ENCODE data around the gene MAP1A. TPM values are rescaled to one million over a fixed set of nuclear protein-coding genes. Genes with fewer than 3 reads are reported as not detected.

MAP1A gene
- total RNA-seq, 1 experiment from 2014 or later = 2.5 TPM

DNA sequence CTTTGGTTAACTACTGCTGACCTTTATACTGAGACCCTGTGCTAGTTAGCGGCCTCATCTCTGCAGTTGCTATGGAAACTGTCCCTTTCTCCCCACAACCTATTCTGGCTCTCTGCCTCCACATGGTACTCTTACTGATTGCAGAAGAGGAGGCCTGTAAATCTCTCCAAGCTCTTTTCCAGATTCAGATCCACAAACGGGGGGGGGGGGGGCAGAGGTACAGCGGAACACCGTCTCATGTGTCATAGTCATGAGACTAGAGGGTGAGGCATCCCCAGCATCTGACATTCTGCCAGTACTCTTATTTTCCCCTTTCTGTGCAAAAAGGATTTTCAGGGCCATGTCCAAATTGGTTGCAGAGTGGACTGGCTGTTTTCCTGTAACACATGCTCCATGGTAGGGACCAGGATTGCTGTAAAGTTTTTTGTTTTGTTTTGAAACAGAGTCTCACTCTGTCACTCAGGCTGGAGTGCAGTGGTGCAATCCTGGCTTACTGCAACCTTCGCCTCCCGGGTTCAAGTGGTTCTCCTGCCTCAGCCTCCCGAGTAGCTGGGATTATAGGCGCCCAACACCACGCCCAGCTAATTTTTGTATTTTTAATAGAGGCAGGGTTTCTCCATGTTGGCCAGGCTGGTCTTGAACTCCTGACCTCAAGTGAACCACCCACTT is 8.3 kb upstream of the MAP1A start:
- Histone ChIP-seq H2BK15ac (ENCODE audit: low read depth, low read length) (no peak overlapping the region), H3K79me1 (ENCODE audit: insufficient read depth, low read depth, low read length, poor library complexity, severe bottlenecking) (no peaks in the 10 kb centered on the region), H3K4ac (ENCODE audit: low read depth, low read length) (no peak overlapping the region), H3K18ac (ENCODE audit: insufficient read length, low read depth, low read length) (no peak overlapping the region), H3K79me2 (ENCODE audit: insufficient read depth, low read length) (no peaks in the 10 kb centered on the region), H3K9me3 (ENCODE audit: control insufficient read depth, low read depth, low read length) (no peaks in the 10 kb centered on the region), H3K4me2 (ENCODE audit: insufficient read depth, insufficient read length, low read length) (peak overlapping the region; percentile 50), H3K56ac (ENCODE audit: insufficient read length, low read depth, low read length) (no peak overlapping the region), H4K91ac (ENCODE audit: insufficient read length, low read depth, low read length) (no peak overlapping the region), H2BK5ac (ENCODE audit: insufficient read length, low read length) (no peak overlapping the region), H3K27me3 (ENCODE audit: insufficient read depth, low read length) (peaks cover 12% of the 10 kb centered on the region; the same call in 1 of the 2 replicates), H3K23ac (ENCODE audit: insufficient read length, low read depth, low read length) (no peak overlapping the region), H3K9ac (ENCODE audit: extremely low read depth, insufficient read length, low read length) (no peak overlapping the region), H3K27ac (ENCODE audit: insufficient read length, low read depth, low read length) (no peak overlapping the region), H4K20me1 (ENCODE audit: control insufficient read depth, insufficient read depth, insufficient read length) (no peaks in the 10 kb centered on the region), H3K14ac (ENCODE audit: insufficient read depth, low read length) (no peak overlapping the region), H3T11ph (ENCODE audit: low read length) (no peak overlapping the region), H4K5ac (ENCODE audit: insufficient read length, low read depth, low read length) (no peak overlapping the region), H2AK5ac (ENCODE audit: insufficient read length, low read length) (no peak overlapping the region), H2BK20ac (ENCODE audit: low read depth, low read length, poor library complexity, severe bottlenecking) (no peak overlapping the region), H2BK12ac (ENCODE audit: insufficient read length, low read depth, low read length) (no peak overlapping the region), H2AFZ (ENCODE audit: low read length) (no peak overlapping the region), H3K4me1 (ENCODE audit: insufficient read depth, low read length) (no peaks in the 10 kb centered on the region), H2BK120ac (ENCODE audit: low read depth, low read length, poor library complexity, severe bottlenecking) (no peak overlapping the region), H4K8ac (replicated peaks; ENCODE audit: insufficient read length, low read depth, low read length) (no peak overlapping the region), H3K23me2 (ENCODE audit: insufficient read length, low read depth, low read length, poor library complexity, severe bottlenecking) (peaks cover 13% of the 10 kb centered on the region)
- WGBS (ENCODE audit: extremely low coverage, insufficient read length, low lambda C conversion rate) = no CpG with 5 or more reads among the region's 9 CpGs
- no peaks in the 10 kb centered on the region for H3K9me3 Mint-ChIP-seq
- TF ChIP-seq, protein P1, sequence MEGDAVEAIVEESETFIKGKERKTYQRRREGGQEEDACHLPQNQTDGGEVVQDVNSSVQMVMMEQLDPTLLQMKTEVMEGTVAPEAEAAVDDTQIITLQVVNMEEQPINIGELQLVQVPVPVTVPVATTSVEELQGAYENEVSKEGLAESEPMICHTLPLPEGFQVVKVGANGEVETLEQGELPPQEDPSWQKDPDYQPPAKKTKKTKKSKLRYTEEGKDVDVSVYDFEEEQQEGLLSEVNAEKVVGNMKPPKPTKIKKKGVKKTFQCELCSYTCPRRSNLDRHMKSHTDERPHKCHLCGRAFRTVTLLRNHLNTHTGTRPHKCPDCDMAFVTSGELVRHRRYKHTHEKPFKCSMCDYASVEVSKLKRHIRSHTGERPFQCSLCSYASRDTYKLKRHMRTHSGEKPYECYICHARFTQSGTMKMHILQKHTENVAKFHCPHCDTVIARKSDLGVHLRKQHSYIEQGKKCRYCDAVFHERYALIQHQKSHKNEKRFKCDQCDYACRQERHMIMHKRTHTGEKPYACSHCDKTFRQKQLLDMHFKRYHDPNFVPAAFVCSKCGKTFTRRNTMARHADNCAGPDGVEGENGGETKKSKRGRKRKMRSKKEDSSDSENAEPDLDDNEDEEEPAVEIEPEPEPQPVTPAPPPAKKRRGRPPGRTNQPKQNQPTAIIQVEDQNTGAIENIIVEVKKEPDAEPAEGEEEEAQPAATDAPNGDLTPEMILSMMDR (conservative IDR thresholded peaks at IDR 0.05) = no peak
- H3K4me3 Mint-ChIP-seq = peak overlapping the region; percentile 15 to 93; a peak in 4 of 5 replicates
- no peak overlapping the region for H3K27ac Mint-ChIP-seq
- no peaks in the 10 kb centered on the region for H3K36me3 Mint-ChIP-seq (ENCODE audit: insufficient read depth in 1 of 3, low read depth in 3 of 3)
- no peak for DNase-seq
- H3K4me1 Mint-ChIP-seq = peaks cover 13 to 36% of the 10 kb centered on the region in 2 experiments
- H3K27me3 Mint-ChIP-seq (ENCODE audit: low read depth) = peaks cover 31% of the 10 kb centered on the region
